Caco-2 (cell line): Measurements from ENCODE around the gene APMAP. TPM values are rescaled to one million over a fixed set of nuclear protein-coding genes. Genes with fewer than 3 reads are reported as not detected.
A peak's percentile ranks its signal among the peaks of the same experiment; 100 is the strongest.

Experiments
- Bru-seq: library from RNA; stranded (reverse); fragments of 400-500 nt; gene quantifications from one replicate; lab custom pipeline; 2021; lab: Mats Ljungman, UMichigan
- BruChase-seq, 2 experiments: library from RNA; stranded (reverse); fragments of 400-500 nt; gene quantifications; one replicate each; lab custom pipeline; 2021; lab: Mats Ljungman, UMichigan
- BruUV-seq: library from RNA; stranded (reverse); fragments of 400-500 nt; replicated peaks from 2 replicates; lab custom pipeline; 2021; lab: Mats Ljungman, UMichigan
- CTCF ChIA-PET: fragments of 300-600 bp; sonication (Branson Sonifier 250); formaldehyde crosslinking; loops from one replicate; lab custom pipeline; 2022; ENCODE audit warnings: antibody characterized with exemption; lab: Charles Lee
- POLR2A ChIA-PET: fragments of 300-600 bp; sonication (Branson Sonifier 250); formaldehyde crosslinking; loops from one replicate; lab custom pipeline; 2022; ENCODE audit warnings: antibody characterized with exemption; lab: Charles Lee
- DNase-seq, 2 experiments: peaks; one replicate each; pipeline versions ENCODE4 v3.0.0 to v3.0.0-alpha.2; 2020 to 2022
- H3K27me3 ChIP-seq: replicated peaks from 2 replicates; pipeline ENCODE4 v1.6.0; 2011; ENCODE audit warnings: low read length; ENCODE audit not compliant: control insufficient read depth, insufficient read depth
- H3K36me3 ChIP-seq: 2 replicates; pipeline ENCODE4 v1.5.1; 2011; ENCODE audit warnings: low read length; ENCODE audit not compliant: control insufficient read depth, insufficient read depth
- H3K4me1 ChIP-seq: fragments of 250-450 bp; sonication (Bioruptor Pico); 2 replicates; pipeline ENCODE4 v1.5.1; 2020; ENCODE audit warnings: mild to moderate bottlenecking
- H3K4me3 ChIP-seq: 2 replicates; pipeline ENCODE4 v1.5.1; 2011; ENCODE audit warnings: low read depth, mild to moderate bottlenecking, control low read depth, low read length
- H3K9me3 ChIP-seq: fragments of 250-450 bp; sonication (Bioruptor Pico); 2 replicates; pipeline ENCODE4 v1.5.1; 2020; ENCODE audit warnings: mild to moderate bottlenecking, moderate library complexity
- H3K27ac Mint-ChIP-seq: one replicate; pipeline ENCODE4 v1.8.0; 2022; ENCODE audit warnings: mixed read lengths; ENCODE audit not compliant: unreplicated experiment
- H3K27me3 Mint-ChIP-seq: one replicate; pipeline ENCODE4 v1.8.0; 2022; ENCODE audit warnings: mixed read lengths; ENCODE audit not compliant: insufficient read depth, unreplicated experiment
- H3K36me3 Mint-ChIP-seq: one replicate; pipeline ENCODE4 v1.8.0; 2022; ENCODE audit warnings: mild to moderate bottlenecking, mixed read lengths; ENCODE audit not compliant: insufficient read depth, unreplicated experiment
- H3K4me1 Mint-ChIP-seq: one replicate; pipeline ENCODE4 v1.8.0; 2022; ENCODE audit warnings: low read depth, mixed read lengths; ENCODE audit not compliant: unreplicated experiment
- H3K4me3 Mint-ChIP-seq: one replicate; pipeline ENCODE4 v1.8.0; 2022; ENCODE audit warnings: mild to moderate bottlenecking, moderate library complexity, mixed read lengths; ENCODE audit not compliant: unreplicated experiment
- H3K9me3 Mint-ChIP-seq: one replicate; pipeline ENCODE4 v1.8.0; 2022; ENCODE audit warnings: mixed read lengths; ENCODE audit not compliant: unreplicated experiment
- CTCF ChIP-seq, 2 experiments: fragments of 200-600 bp in 1 of 2; IDR thresholded peaks; 1 replicate in 1 of 2; 2 replicates in 1 of 2; pipeline versions ENCODE4 v1.5.1 to v1.8.0; 2011 to 2022; ENCODE audit warnings: antibody characterized with exemption in 1 of 2, control low read depth in 1 of 2, inconsistent platforms in 1 of 2, low read depth in 1 of 2, low read length in 1 of 2, mild to moderate bottlenecking in 1 of 2, moderate library complexity in 1 of 2; ENCODE audit not compliant: insufficient read depth in 1 of 2, severe bottlenecking in 1 of 2, unreplicated experiment in 1 of 2
- intact Hi-C: fragments of 100-400 bp; cut with micrococcal nuclease; formaldehyde crosslinking; loops from one replicate; pipeline ENCODE4 v1.10.0; 2022; ENCODE audit not compliant: unreplicated experiment
- long read RNA-seq: library from polyadenylated mRNA; stranded (forward); transcript quantifications from one replicate; pipeline ENCODE4 v2.0.0, GENCODE V29; 2022
- total RNA-seq: library from RNA; stranded (reverse); gene quantifications from 2 replicates; pipeline ENCODE4 v1.2.3, GENCODE V29; 2022

Gene APMAP
- total RNA-seq (119 and 138 TPM in 2 replicates), Bru-seq, nascent RNA (percentile 80 among the genes with signal in this experiment), BruChase-seq, experiment 1, labeled RNA remaining after a 2-hour chase (percentile 83 among the genes with signal in this experiment), BruChase-seq, experiment 2, labeled RNA remaining after a 6-hour chase (percentile 88 among the genes with signal in this experiment)
- long read RNA-seq, transcript APMAP-202 (10 exons, 2,117 nt) = minor isoform, 5 of 576 reads
- long read RNA-seq, transcript APMAP-201 (9 exons, 2,430 nt) = major isoform, 522 of 576 reads
- long read RNA-seq, partial matches to known transcripts = 15 of 576 reads
- long read RNA-seq, other reads (novel, unspliced or antisense) = 34 of 576 reads

- POLR2A ChIA-PET = interaction anchor here (0.6 to 1.0 kb wide), 2 partner anchors 39 to 66 kb away, joined by 3 read pairs; no protein-coding TSS in a partner anchor
- intact Hi-C loops = loop anchor here (1.0 to 10.0 kb wide), 3 partner anchors 62 to 412 kb away; partner anchors contain the start of genes GINS1 and PYGB
- H3K27me3 Mint-ChIP-seq = no peaks in the 10 kb centered on the region
These were observed at the start of gene APMAP for GRCh38 chr20:24992487-24993205. Gene APMAP, minus strand, starts transcription at chr20:24992751. Its CDS starts 63 bp downstream, at chr20:24992688.

GRCh38 chr20:25041813-25042530, 49.4 kb upstream of the APMAP start:
- H3K27me3 ChIP-seq = no peaks in the 10 kb centered on the region
- Mint-ChIP-seq H3K27ac (no peak overlapping the region), H3K27me3 (no peaks in the 10 kb centered on the region), H3K4me1 (no peaks in the 10 kb centered on the region), H3K9me3 (no peaks in the 10 kb centered on the region), H3K4me3 (no peak overlapping the region), H3K36me3 (peaks cover 38% of the 10 kb centered on the region)
- peaks cover 4% of the 10 kb centered on the region for H3K36me3 ChIP-seq
- no peak for DNase-seq
- BruUV-seq = no TSS peak
- intact Hi-C loops = no loop called here
- no peak overlapping the region for H3K4me3 ChIP-seq
- no peak for TF ChIP-seq CTCF (IDR thresholded peaks at IDR 0.05; ENCODE audit: insufficient read depth in 1 of 2, low read depth in 1 of 2, low read length in 1 of 2, severe bottlenecking in 1 of 2, unreplicated experiment in 1 of 2)
- CTCF ChIA-PET = no interaction called here
- H3K9me3 ChIP-seq = no peaks in the 10 kb centered on the region
- POLR2A ChIA-PET = no interaction called here
- H3K4me1 ChIP-seq = no peaks in the 10 kb centered on the region

More at GRCh38 chr20:24992487-24993205, at the start of gene APMAP:
- peak; percentile 92 to 96 for DNase-seq
- H3K36me3 Mint-ChIP-seq = peaks cover 24% of the 10 kb centered on the region
- H3K9me3 ChIP-seq = no peaks in the 10 kb centered on the region
- no peak for TF ChIP-seq CTCF (IDR thresholded peaks at IDR 0.05; ENCODE audit: insufficient read depth in 1 of 2, low read depth in 1 of 2, low read length in 1 of 2, severe bottlenecking in 1 of 2, unreplicated experiment in 1 of 2)
- H3K36me3 ChIP-seq = no peaks in the 10 kb centered on the region
- peaks cover 35% of the 10 kb centered on the region for H3K4me1 Mint-ChIP-seq
- peak within 1 kb of the TSS; percentile 78 for H3K4me3 ChIP-seq
- peak within 1 kb of the TSS; percentile 95 for H3K27ac Mint-ChIP-seq
- peaks cover 34% of the 10 kb centered on the region for H3K4me1 ChIP-seq
- BruUV-seq = no TSS peak
- H3K27me3 ChIP-seq = no peaks in the 10 kb centered on the region
- H3K4me3 Mint-ChIP-seq = peak within 1 kb of the TSS; percentile 93
- CTCF ChIA-PET = interaction anchor here (1.2 to 4.3 kb wide), 4 partner anchors 25 to 255 kb away, joined by 3 to 44 read pairs (median 4); partner anchors contain the start of gene PYGB
- H3K9me3 Mint-ChIP-seq = no peaks in the 10 kb centered on the region

GRCh38 chr20:25040438-25040831, 47.9 kb upstream of the APMAP start:
- H3K4me1 Mint-ChIP-seq = no peaks in the 10 kb centered on the region
- BruUV-seq = no TSS peak
- H3K36me3 Mint-ChIP-seq = peaks cover 36% of the 10 kb centered on the region
- CTCF ChIA-PET = no interaction called here
- Histone ChIP-seq H3K4me3 (no peak overlapping the region), H3K36me3 (peaks cover 3% of the 10 kb centered on the region), H3K4me1 (no peaks in the 10 kb centered on the region), H3K9me3 (no peaks in the 10 kb centered on the region), H3K27me3 (no peaks in the 10 kb centered on the region)
- POLR2A ChIA-PET = no interaction called here
- TF ChIP-seq CTCF (IDR thresholded peaks at IDR 0.05; ENCODE audit: insufficient read depth in 1 of 2, low read depth in 1 of 2, low read length in 1 of 2, severe bottlenecking in 1 of 2, unreplicated experiment in 1 of 2) = no peak
- DNase-seq = no peak
- no peak overlapping the region for H3K4me3 Mint-ChIP-seq
- no peaks in the 10 kb centered on the region for H3K27me3 Mint-ChIP-seq
- intact Hi-C loops = no loop called here
- no peaks in the 10 kb centered on the region for H3K9me3 Mint-ChIP-seq
- H3K27ac Mint-ChIP-seq = no peak overlapping the region
